Astrocyte of the spinal cord (primary cell): ENCODE results near the gene TUBGCP2.

Experiments
- DNase-seq: peaks from one replicate; pipeline ENCODE4 v3.0.0; 2011; ENCODE audit warnings: low read depth, low spot score
- H3K4me3 ChIP-seq: 2 replicates; pipeline ENCODE4 v1.5.1; 2011; ENCODE audit warnings: low read depth, mild to moderate bottlenecking, low read length, moderate library complexity
- in situ Hi-C: cut with HindIII; loops from 2 replicates; pipeline ENCODE4 v1.10.0; 2017; ENCODE audit warnings: low sequenced_read_pairs
- TF ChIP-seq, protein P1 (sequence below): IDR thresholded peaks from 2 replicates; pipeline ENCODE4 v1.5.1; 2012; ENCODE audit warnings: low read depth, mild to moderate bottlenecking, low read length, inconsistent platforms

TUBGCP2 gene

DNA sequence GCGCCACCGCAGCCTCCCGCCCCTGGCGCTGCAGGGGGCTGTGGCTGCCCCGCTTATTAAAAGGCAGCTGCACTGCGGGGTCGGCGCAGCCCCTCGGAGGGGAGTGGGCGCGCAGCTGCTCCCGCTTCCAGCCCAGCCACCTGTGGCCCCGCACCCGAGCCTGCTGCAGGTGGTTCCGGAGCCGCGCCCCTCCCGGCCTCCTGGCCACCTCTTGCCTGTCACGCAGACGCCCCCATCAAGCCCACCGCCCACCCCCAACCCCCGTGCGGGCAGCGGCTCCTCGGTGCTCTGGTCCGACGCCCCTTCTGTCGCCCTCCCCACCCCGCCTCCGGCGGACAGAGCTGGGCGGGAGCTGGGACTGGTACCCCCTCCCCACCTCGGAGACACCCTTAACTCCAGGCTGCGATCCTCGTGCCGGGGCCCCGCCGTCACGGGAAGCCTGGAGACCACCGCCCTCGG lies 27.5 kb upstream of the TUBGCP2 start:
- DNase-seq, result no peak
- H3K4me3 ChIP-seq, result no peak overlapping the region
- TF ChIP-seq, protein P1, sequence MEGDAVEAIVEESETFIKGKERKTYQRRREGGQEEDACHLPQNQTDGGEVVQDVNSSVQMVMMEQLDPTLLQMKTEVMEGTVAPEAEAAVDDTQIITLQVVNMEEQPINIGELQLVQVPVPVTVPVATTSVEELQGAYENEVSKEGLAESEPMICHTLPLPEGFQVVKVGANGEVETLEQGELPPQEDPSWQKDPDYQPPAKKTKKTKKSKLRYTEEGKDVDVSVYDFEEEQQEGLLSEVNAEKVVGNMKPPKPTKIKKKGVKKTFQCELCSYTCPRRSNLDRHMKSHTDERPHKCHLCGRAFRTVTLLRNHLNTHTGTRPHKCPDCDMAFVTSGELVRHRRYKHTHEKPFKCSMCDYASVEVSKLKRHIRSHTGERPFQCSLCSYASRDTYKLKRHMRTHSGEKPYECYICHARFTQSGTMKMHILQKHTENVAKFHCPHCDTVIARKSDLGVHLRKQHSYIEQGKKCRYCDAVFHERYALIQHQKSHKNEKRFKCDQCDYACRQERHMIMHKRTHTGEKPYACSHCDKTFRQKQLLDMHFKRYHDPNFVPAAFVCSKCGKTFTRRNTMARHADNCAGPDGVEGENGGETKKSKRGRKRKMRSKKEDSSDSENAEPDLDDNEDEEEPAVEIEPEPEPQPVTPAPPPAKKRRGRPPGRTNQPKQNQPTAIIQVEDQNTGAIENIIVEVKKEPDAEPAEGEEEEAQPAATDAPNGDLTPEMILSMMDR, result no peak
- in situ Hi-C loops, result no loop called here

DNA sequence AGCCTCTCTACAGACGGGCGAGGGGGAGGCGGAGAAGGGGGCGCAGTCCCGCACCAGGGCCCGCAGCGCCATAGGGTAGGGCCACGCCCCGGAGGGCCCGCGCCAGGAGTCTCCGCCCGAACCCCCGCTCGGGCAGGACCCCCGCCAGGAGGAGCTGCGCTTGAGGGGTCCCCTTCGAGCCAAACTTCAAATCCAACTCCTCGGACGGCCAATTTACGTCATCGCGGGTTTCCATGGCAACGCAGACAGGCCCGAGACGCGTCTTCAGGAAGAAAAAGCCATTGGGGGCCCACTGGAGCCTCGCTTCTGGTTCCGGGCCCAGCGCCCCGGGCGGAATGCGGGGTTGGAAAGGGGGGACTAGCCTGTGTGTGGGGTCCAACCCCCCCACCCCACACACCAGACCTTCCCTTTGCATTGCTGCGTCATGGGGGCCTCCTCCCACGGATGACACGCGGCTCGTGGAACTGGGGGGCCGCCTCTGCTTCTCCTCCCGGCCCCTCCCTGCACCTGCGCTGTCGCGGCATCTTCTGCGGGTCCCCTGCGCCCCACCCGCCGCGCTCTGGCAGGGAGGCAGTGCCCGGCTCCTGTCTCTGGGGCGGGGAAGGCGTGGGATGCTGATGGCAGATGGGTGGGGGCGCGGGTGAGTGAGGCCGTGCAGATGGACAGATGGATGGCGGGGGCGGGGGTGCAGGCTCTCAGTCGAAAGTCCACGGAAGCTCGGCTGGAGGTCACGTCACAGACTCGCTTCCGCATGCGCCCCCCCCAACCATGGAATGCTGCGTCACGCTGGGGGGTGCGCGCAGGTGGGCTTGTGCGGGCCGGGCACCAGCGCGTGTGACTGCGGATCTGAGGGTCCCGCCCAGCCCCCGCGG lies 26.8 kb upstream of the TUBGCP2 start:
- in situ Hi-C loops, result no loop called here
- DNase-seq, result peak; percentile 55
- peak overlapping the region; percentile 28 for H3K4me3 ChIP-seq
- TF ChIP-seq, protein P1, result no peak

DNA sequence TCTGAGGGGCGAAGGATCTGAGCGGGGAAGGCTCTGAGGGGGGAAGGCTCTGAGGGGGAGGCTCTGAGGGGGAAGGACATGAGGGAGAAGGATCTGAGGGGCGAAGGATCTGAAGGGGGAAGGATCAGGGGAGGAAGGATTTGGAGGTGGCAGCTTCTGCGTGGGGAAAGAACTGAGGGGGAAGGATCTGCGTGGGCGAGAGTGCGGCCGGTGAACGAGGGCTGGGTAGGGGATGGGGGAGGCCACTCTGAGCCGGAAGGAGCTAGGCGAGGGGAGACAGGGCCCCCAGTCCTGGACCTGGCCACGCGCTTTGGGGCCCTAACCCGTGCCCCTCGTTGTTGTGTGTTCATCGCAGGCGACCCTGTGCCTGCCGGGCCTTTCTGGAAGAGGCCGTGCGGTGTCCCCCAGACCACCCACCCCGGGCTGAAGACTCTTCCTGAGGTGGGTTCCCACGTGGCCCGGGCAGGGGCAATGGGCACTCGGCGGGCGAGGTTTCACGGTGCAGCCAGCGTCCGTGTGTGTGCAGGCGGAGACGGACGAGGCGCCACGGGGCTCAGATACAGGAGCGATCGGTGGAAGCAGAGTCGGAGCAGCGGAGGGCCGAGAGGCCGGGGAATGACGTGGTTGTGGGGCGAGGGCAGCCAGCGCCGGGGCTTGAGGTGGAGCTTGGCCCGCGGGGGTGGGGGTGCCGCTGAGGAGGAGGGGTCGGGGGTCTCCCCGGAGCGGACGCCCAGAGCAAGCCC lies 26.0 kb upstream of the TUBGCP2 start:
- TF ChIP-seq, protein P1, result no peak
- DNase-seq, result no peak
- in situ Hi-C loops, result no loop called here
- H3K4me3 ChIP-seq, result peak overlapping the region; percentile 28

DNA sequence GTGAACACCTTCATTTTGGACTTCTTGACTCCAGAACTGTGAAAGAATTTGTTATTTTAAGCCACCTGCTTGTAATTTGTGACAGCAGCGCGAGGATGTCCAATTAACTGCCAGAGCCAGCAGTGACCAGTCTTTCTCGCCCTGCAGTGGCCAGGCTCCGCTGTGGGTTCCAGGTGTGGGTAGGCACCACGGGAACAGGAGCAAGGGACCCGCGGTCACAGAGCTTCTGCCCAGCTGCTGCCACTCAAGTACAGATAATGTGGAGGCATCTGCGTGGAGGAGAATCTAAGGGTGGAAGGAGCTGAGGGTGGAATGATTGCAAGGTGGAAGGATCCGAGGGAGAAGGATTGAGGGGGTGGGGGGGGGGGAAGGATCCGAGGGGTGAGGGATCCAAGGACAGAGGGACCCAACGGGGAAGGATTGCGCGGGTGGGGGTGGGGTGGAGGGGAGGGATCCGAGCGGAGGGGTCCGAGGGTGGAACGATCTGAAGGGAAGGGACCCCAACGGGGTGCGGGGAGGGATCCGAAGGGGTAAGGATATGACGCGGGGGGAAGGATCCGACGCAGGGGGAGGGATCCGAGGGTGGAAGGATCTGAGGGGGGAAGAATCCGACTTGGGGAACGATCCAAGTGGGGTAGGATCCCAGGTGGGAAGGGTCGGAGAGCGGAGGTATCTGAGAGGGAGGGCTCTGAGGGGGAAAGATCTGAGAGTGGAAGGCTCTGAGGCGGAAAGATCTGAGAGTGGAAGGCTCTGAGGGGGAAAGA lies 24.4 kb upstream of the TUBGCP2 start:
- no peak overlapping the region for H3K4me3 ChIP-seq
- in situ Hi-C loops, result no loop called here
- TF ChIP-seq, protein P1, result no peak
- DNase-seq, result no peak

DNA sequence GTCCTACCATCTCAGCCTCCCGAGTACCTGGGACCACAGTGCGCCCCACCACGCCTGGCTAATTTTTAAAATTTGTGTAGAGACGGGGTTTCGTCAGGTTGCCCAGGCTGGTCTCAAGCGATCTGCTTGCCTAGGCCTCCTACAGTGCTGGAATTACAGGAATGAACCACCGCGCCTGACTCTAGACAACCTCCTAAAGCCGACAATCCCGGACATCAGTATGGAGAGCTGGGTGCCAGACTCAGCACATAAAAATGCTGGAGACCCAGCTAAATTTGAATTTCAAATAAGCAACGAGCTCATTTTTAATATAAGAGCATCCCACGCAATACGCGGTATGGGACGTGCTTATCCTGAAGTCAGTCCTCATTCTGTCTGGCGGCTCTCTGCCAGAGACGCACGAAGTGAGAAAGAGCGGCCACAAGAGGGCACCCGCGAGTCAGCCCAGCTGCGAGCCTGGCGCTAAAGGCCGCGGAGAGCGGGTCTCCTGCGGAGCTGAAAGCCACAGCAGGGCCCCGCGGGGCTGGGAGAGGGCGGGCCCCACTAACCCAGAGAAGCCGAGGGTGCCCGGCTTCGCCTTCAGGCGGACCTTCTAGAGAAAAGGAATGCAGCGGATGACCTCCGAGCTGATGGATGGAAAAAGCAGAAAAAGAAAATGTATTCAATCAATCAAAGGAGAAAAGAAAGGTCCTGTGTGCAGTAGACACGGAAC lies 21.0 kb upstream of the TUBGCP2 start:
- no peak overlapping the region for H3K4me3 ChIP-seq
- peak; percentile 86 for DNase-seq
- TF ChIP-seq, protein P1, result peak; percentile 93
- in situ Hi-C loops, result no loop called here
